ENCODE data around the gene CLP1.

GRCh38 chr11:57703341-57703740 is 45.8 kb downstream of the CLP1 start:
- TF ChIP-seq CTCF (IDR thresholded peaks at IDR 0.05) (no peak), POLR2A (IDR thresholded peaks at IDR 0.05) (no peak)
